ENCODE data around the gene CTDSP2.
"Not testable (repeated sequence)": the region's sequence is repeated elsewhere in the genome, so short reads cannot be mapped to it uniquely, and the experiment has no call there.

CTDSP2 gene

DNA sequence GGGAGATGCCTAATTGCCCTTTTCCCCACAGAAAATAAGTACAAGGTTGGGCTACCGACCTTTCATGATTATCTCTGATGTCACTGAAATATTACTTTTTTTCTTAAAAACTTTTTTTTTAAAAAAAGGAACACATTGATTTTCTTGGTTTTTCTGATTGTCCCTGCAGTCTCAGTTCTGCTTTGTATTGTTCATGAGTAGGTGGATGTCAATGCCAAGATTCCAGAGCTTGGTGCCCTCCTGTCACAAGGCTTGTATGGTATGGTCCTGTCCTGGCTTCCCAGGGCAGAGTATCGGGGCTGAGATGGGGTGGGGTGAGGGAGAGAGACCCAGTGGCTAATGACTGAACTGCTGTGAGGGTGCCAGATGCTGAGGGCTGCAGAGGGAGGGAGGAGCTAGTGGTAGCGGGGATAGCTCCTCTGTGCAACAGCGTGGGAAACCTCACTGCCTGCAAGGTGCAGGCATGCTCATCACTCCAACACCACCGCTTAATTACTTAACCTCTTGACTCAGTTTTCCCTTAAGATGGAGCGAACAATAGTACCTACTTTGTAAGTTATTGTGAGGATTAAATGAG, 4.4 kb upstream of the CTDSP2 start:
- Histone ChIP-seq H3K36me3 (ENCODE audit: low read length) (no peaks in the 10 kb centered on the region), H3K9ac (ENCODE audit: low read length) (no peak overlapping the region), H3K9me3 (ENCODE audit: insufficient read depth, low read length) (no peaks in the 10 kb centered on the region), H2AFZ (ENCODE audit: low read depth, low read length, severe bottlenecking) (no peak overlapping the region), H3K4me2 (ENCODE audit: low read depth, low read length, poor library complexity, severe bottlenecking) (no peak overlapping the region), H4K20me1 (ENCODE audit: low read depth, low read length) (no peaks in the 10 kb centered on the region), H3K27me3 (ENCODE audit: low read length) (no peaks in the 10 kb centered on the region), H3K9me2 (replicated peaks; ENCODE audit: insufficient read depth, low read length) (no peaks in the 10 kb centered on the region), H3K4me3 (ENCODE audit: insufficient read depth, low read length, poor library complexity, severe bottlenecking) (no peak overlapping the region), H3K79me2 (ENCODE audit: insufficient read depth, low read length) (no peaks in the 10 kb centered on the region), H3K27ac (ENCODE audit: low read depth, low read length) (no peak overlapping the region), H3F3A (ENCODE audit: insufficient read depth) (peaks cover 3% of the 10 kb centered on the region; the same call in 1 of the 2 replicates)
- TF ChIP-seq EZH2phosphoT487 (conservative IDR thresholded peaks at IDR 0.05; ENCODE audit: low read length) = no peak
- TF ChIP-seq, protein P1, sequence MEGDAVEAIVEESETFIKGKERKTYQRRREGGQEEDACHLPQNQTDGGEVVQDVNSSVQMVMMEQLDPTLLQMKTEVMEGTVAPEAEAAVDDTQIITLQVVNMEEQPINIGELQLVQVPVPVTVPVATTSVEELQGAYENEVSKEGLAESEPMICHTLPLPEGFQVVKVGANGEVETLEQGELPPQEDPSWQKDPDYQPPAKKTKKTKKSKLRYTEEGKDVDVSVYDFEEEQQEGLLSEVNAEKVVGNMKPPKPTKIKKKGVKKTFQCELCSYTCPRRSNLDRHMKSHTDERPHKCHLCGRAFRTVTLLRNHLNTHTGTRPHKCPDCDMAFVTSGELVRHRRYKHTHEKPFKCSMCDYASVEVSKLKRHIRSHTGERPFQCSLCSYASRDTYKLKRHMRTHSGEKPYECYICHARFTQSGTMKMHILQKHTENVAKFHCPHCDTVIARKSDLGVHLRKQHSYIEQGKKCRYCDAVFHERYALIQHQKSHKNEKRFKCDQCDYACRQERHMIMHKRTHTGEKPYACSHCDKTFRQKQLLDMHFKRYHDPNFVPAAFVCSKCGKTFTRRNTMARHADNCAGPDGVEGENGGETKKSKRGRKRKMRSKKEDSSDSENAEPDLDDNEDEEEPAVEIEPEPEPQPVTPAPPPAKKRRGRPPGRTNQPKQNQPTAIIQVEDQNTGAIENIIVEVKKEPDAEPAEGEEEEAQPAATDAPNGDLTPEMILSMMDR (IDR thresholded peaks at IDR 0.05; ENCODE audit: insufficient read depth, low read length, poor library complexity, severe bottlenecking) = no peak

DNA sequence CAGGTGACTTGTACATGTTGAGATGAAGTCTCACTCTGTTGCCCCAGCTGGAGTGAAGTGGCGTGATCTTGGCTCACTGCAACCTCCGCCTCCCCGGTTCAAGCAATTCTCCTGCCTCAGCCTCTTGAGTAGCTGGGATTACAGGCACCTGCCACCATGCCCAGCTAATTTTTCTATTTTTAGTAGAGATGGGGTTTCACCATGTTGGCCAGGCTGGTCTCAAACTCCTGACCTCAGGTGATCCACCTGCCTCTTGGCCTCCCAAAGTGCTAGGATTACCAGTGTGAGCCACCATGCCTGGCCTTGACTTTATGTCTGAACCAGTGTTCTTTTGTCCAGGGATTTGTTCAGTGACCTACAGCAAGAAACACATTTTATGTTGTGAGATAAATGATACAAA, 2.9 kb upstream of the CTDSP2 start:
- not testable (repeated sequence) for H3K27me3 ChIP-seq (ENCODE audit: low read length)

DNA sequence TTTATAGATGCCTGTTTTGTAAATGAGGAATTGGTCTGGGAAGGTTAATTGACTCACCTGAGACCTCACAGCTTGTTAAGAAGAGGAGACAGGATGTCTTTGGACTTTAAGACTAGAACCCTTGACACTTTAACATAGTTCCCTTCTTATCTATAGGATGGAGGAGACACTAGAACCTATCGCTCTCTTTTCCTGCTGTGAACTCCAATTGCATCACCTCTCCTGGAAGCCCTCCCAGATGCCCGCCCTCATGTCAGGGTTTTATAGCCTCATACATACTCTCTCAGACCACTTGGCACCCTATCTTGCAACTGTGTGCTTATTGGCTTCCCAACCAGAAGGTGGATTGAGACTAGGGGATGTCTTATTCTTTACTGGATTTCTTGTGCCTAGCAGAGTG, 2.5 kb upstream of the CTDSP2 start:
- Histone ChIP-seq H3K79me2 (ENCODE audit: insufficient read depth, low read length) (no peaks in the 10 kb centered on the region), H3K9ac (ENCODE audit: low read length) (no peak overlapping the region), H3K9me2 (replicated peaks; ENCODE audit: insufficient read depth, low read length) (no peaks in the 10 kb centered on the region), H3F3A (ENCODE audit: insufficient read depth) (peaks cover 3% of the 10 kb centered on the region; the same call in 1 of the 2 replicates), H4K20me1 (ENCODE audit: low read depth, low read length) (no peaks in the 10 kb centered on the region), H3K27me3 (ENCODE audit: low read length) (no peaks in the 10 kb centered on the region), H3K4me3 (ENCODE audit: insufficient read depth, low read length, poor library complexity, severe bottlenecking) (no peak overlapping the region), H3K4me2 (ENCODE audit: low read depth, low read length, poor library complexity, severe bottlenecking) (no peak overlapping the region), H2AFZ (ENCODE audit: low read depth, low read length, severe bottlenecking) (no peak overlapping the region), H3K9me3 (ENCODE audit: insufficient read depth, low read length) (no peaks in the 10 kb centered on the region), H3K27ac (ENCODE audit: low read depth, low read length) (no peak overlapping the region), H3K36me3 (ENCODE audit: low read length) (no peaks in the 10 kb centered on the region)
- no peak for TF ChIP-seq EZH2phosphoT487 (conservative IDR thresholded peaks at IDR 0.05; ENCODE audit: low read length)
- TF ChIP-seq, protein P1 (IDR thresholded peaks at IDR 0.05; ENCODE audit: insufficient read depth, low read length, poor library complexity, severe bottlenecking) = no peak

More for the DNA sequence above, 2.9 kb upstream of the CTDSP2 start:
- H2AFZ ChIP-seq (ENCODE audit: low read depth, low read length, severe bottlenecking); H3K9me3 ChIP-seq (ENCODE audit: insufficient read depth, low read length); H3K36me3 ChIP-seq (ENCODE audit: low read length); H4K20me1 ChIP-seq (ENCODE audit: low read depth, low read length); H3K79me2 ChIP-seq (ENCODE audit: insufficient read depth, low read length); H3F3A ChIP-seq (ENCODE audit: insufficient read depth); H3K4me3 ChIP-seq (ENCODE audit: insufficient read depth, low read length, poor library complexity, severe bottlenecking); H3K27ac ChIP-seq (ENCODE audit: low read depth, low read length); H3K9me2 ChIP-seq (replicated peaks; ENCODE audit: insufficient read depth, low read length); H3K9ac ChIP-seq (ENCODE audit: low read length); H3K4me2 ChIP-seq (ENCODE audit: low read depth, low read length, poor library complexity, severe bottlenecking): not testable (repeated sequence)

DNA sequence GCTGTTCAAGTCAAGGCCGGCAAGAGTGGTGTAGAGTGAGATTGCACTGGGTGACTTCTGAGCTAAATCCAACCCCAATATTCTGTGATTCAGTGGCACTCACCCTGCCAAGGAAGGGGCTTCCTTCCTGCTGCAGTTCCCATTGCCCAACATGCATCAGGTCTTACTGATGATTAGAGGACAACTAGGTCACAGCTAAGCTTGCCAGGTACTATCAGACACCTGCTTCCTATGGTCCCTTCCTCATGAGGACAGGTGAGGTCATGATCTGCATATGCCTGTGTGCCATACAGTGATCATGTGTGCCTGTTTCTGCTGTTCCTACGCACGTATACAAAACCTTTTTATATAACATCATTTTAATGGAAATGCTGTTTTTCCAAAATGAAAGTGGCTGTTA, 1.7 kb upstream of the CTDSP2 start:
- Histone ChIP-seq H4K20me1 (ENCODE audit: low read depth, low read length) (no peaks in the 10 kb centered on the region), H2AFZ (ENCODE audit: low read depth, low read length, severe bottlenecking) (no peak overlapping the region), H3K27me3 (ENCODE audit: low read length) (no peaks in the 10 kb centered on the region), H3K27ac (ENCODE audit: low read depth, low read length) (no peak overlapping the region), H3F3A (ENCODE audit: insufficient read depth) (peaks cover 3% of the 10 kb centered on the region; the same call in 1 of the 2 replicates), H3K9me3 (ENCODE audit: insufficient read depth, low read length) (no peaks in the 10 kb centered on the region), H3K9me2 (replicated peaks; ENCODE audit: insufficient read depth, low read length) (no peaks in the 10 kb centered on the region), H3K9ac (ENCODE audit: low read length) (no peak overlapping the region), H3K36me3 (ENCODE audit: low read length) (no peaks in the 10 kb centered on the region), H3K79me2 (ENCODE audit: insufficient read depth, low read length) (no peaks in the 10 kb centered on the region), H3K4me2 (ENCODE audit: low read depth, low read length, poor library complexity, severe bottlenecking) (no peak overlapping the region), H3K4me3 (ENCODE audit: insufficient read depth, low read length, poor library complexity, severe bottlenecking) (no peak overlapping the region)
- TF ChIP-seq EZH2phosphoT487 (conservative IDR thresholded peaks at IDR 0.05; ENCODE audit: low read length) = no peak
- TF ChIP-seq, protein P1 (IDR thresholded peaks at IDR 0.05; ENCODE audit: insufficient read depth, low read length, poor library complexity, severe bottlenecking) = no peak

All from SU-DHL-6 (cell line).